Heart right ventricle (tissue), 16 donors: ENCODE measurements around the gene ENPP7. TPM values are rescaled to one million over a fixed set of nuclear protein-coding genes. Genes with fewer than 3 reads are reported as not detected.

ENCODE experiments used
- ATAC-seq, 8 donors: fragments of 200-7000 bp; cut with Tn5 transposase; one replicate each; pipeline ENCODE4 v1.9.1; 2020; ENCODE audit warnings: mild to moderate bottlenecking in 8 of 8, moderate library complexity in 8 of 8, moderate number of reproducible peaks in 1 of 8
- DNase-seq, 2 donors: peaks; one replicate each; pipeline ENCODE4 v3.0.0-alpha.2; 2020
- H3K27ac ChIP-seq, 10 donors: fragments of 200-600 bp; sonication (generic) in 2 of 10; one replicate each; pipeline versions ENCODE4 v1.5.0 to v1.8.0; 2020 to 2022; ENCODE audit warnings: mild to moderate bottlenecking in 3 of 10
- H3K27me3 ChIP-seq, 7 donors: fragments of 200-600 bp; one replicate each; pipeline ENCODE4 v1.8.0; 2021 to 2022; ENCODE audit warnings: mild to moderate bottlenecking in 2 of 7
- H3K36me3 ChIP-seq, 9 donors: fragments of 200-600 bp; sonication (generic) in 1 of 9; one replicate each; pipeline versions ENCODE4 v1.5.0 to v1.8.0; 2020 to 2022; ENCODE audit warnings: mild to moderate bottlenecking in 2 of 9
- H3K4me1 ChIP-seq, 9 donors: fragments of 200-600 bp; sonication (generic) in 1 of 9; one replicate each; pipeline versions ENCODE4 v1.5.0 to v1.8.0; 2020 to 2022; ENCODE audit warnings: mild to moderate bottlenecking in 4 of 9
- H3K4me3 ChIP-seq, 10 donors: fragments of 200-600 bp; sonication (generic) in 2 of 10; one replicate each; pipeline versions ENCODE4 v1.5.0 to v1.8.0; 2020 to 2022; ENCODE audit warnings: mild to moderate bottlenecking in 7 of 10, moderate library complexity in 2 of 10
- H3K9me3 ChIP-seq, 11 donors: fragments of 200-600 bp in 10 of 11; sonication (generic) in 2 of 11; one replicate each; pipeline versions ENCODE4 v1.5.0 to v1.8.0; 2013 to 2022; ENCODE audit warnings: mild to moderate bottlenecking in 2 of 11, control low read depth in 1 of 11, moderate library complexity in 1 of 11
- CTCF ChIP-seq, 9 donors: fragments of 200-600 bp; sonication (generic) in 2 of 9; IDR thresholded peaks; one replicate each; pipeline versions ENCODE4 v1.5.0 to v1.8.0; 2021 to 2022; ENCODE audit warnings: antibody characterized with exemption in 9 of 9, mild to moderate bottlenecking in 5 of 9, moderate library complexity in 1 of 9
- WGBS, 2 donors: extraction: QIAGEN DNeasy Blood & Tissue Kit; methylation state at CpG; one replicate each; pipeline ENCODE4 v1.1.7; 2013; ENCODE audit warnings: inconsistent platforms in 1 of 2; 5-methylcytosine and 5-hydroxymethylcytosine counted together
- intact Hi-C, 10 donors: fragments of 100-400 bp; cut with DNase I; formaldehyde crosslinking; loops; one replicate each; pipeline versions ENCODE4 v1.11.1 to v1.14.2; 2022
- polyA plus RNA-seq, 2 donors: library from polyadenylated mRNA; stranded (reverse); fragments of 200-250 nt; gene quantifications; one replicate each; pipeline ENCODE4 v1.2.3, GENCODE V29; 2013
- total RNA-seq, 10 donors: library from RNA; stranded (reverse); fragmentation: NEBNext Ultra II Directional in 3 of 10; extraction: Animal tissue kit (Norgen Biotek cat#: 25700) in 3 of 10; gene quantifications; one replicate each; pipeline versions ENCODE4 v1.2.1 to v1.2.4, GENCODE V29; 2021 to 2023
- donor health status: Arrhythmogenic right ventricular cardiomyopathy.
- donor health status: ischemic (EF 13 %, LVEDD 7.1; RV severe dilation, severe dysfunction).
- donor health status: healthy with polysubstance abuse.
- donor health status: DM: no; HTN: yes; CAD: no.
- donor health status: DM: no; HTN: no; CAD: no.
- donor health status: ischemic (EF 25% LVEDD 6.9; RV normal size, moderate dysfunction).
- donor health status: ischemic (EF 25% LVEDD 5.7; RV mildly dilated, moderate dysfunction).
- donor health status: healthy.
- donor health status: DM: yes; HTN: yes; CAD: no.
- donor health status: Ischemic cardiomyopathy.
- donor health status: ischemic (EF 35%, LVEDD 5.7; RV mildly dilated, moderate dysfunction).
- donor health status: nonischemic (EF 11% LVEDD 7.7; RV severe dilation, severe dysfunction).
- donor health status: DM: yes; HTN: yes; CAD: no.
- donor health status: PGD.
- donor health status: ischemic (EF 29% LVEDD 5.4; RV normal size, mild dysfunction).
- donor health status: nonischemic (EF 23%, LVEDD 6.1; RV moderate dilation, normal function).

Gene ENPP7
- total and polyA plus RNA-seq, 12 donors, result not detected

GRCh38 chr17:79714176-79715097, 16.3 kb upstream of the ENPP7 start:
- no peak for DNase-seq
- Histone ChIP-seq H3K27me3 (peaks cover 0 to 55% (median 20%) of the 10 kb centered on the region in 7 donors), H3K4me1 (no peaks in the 10 kb centered on the region), H3K27ac (no peak overlapping the region), H3K36me3 (no peaks in the 10 kb centered on the region), H3K4me3 (no peak overlapping the region), H3K9me3 (no peaks in the 10 kb centered on the region)
- ATAC-seq, result no peak
- intact Hi-C loops, result loop anchor here in 2 of 10 donors (5.0 to 10.0 kb wide), 2 partner anchors 322 to 630 kb away; no protein-coding TSS in a partner anchor
- WGBS, 2 donors, result 72 to 74% methylated on average over 30 of the region's 30 CpGs
- no peak for TF ChIP-seq CTCF (IDR thresholded peaks at IDR 0.05)

GRCh38 chr17:79715098-79715942, 15.4 kb upstream of the ENPP7 start:
- no peaks in the 10 kb centered on the region for H3K9me3 ChIP-seq
- H3K4me3 ChIP-seq, result no peak overlapping the region
- H3K27me3 ChIP-seq, result peaks cover 0 to 55% (median 20%) of the 10 kb centered on the region in 7 donors
- ATAC-seq (no peak), DNase-seq (no peak)
- no peak overlapping the region for H3K27ac ChIP-seq
- no peak for TF ChIP-seq CTCF (IDR thresholded peaks at IDR 0.05)
- 38 to 47% methylated on average over 16 of the region's 16 CpGs for WGBS, 2 donors
- no peaks in the 10 kb centered on the region for H3K4me1 ChIP-seq
- intact Hi-C loops, result loop anchor here in 1 of 10 donors (10.0 kb wide), 1 partner anchor 631 kb away; no protein-coding TSS in a partner anchor
- no peaks in the 10 kb centered on the region for H3K36me3 ChIP-seq

GRCh38 chr17:79715943-79716797, 14.6 kb upstream of the ENPP7 start:
- Histone ChIP-seq H3K4me3 (no peak overlapping the region), H3K36me3 (no peaks in the 10 kb centered on the region), H3K9me3 (no peaks in the 10 kb centered on the region), H3K27me3 (peaks cover 0 to 55% (median 20%) of the 10 kb centered on the region in 7 donors), H3K27ac (no peak overlapping the region), H3K4me1 (no peaks in the 10 kb centered on the region)
- TF ChIP-seq CTCF (IDR thresholded peaks at IDR 0.05), result no peak
- ATAC-seq, result peak in 1 of 8 donors; percentile 11
- intact Hi-C loops, result loop anchor here in 1 of 10 donors (10.0 kb wide), 1 partner anchor 631 kb away; no protein-coding TSS in a partner anchor
- DNase-seq, result no peak
- WGBS, 2 donors, result 62 to 75% methylated on average over 25 of the region's 25 CpGs
